ENCODE measurements around the gene TMC4.

Gene TMC4

GRCh38 chr19:54145541-54146158 lies 27.3 kb downstream of the TMC4 start:
- Histone ChIP-seq H3K36me3 (ENCODE audit: control insufficient read depth, insufficient read depth, low read length) (peaks cover 67% of the 10 kb centered on the region), H3K27me3 (replicated peaks; ENCODE audit: control insufficient read depth, insufficient read depth, low read length) (no peaks in the 10 kb centered on the region), H3K4me3 (replicated peaks; ENCODE audit: low read depth, low read length) (no peak overlapping the region)
- no peak for TF ChIP-seq CTCF (IDR thresholded peaks at IDR 0.05; ENCODE audit: insufficient read depth, low read length, poor library complexity, severe bottlenecking)
- no peak for DNase-seq (ENCODE audit: extremely low read depth, insufficient read length)

- no peak for DNase-seq (ENCODE audit: extremely low read depth, insufficient read length)
- H3K36me3 ChIP-seq (ENCODE audit: control insufficient read depth, insufficient read depth, low read length), result peaks cover 53% of the 10 kb centered on the region
Observed at GRCh38 chr19:54142166-54142780, 30.7 kb downstream of the TMC4 start.

GRCh38 chr19:54141356-54141755 lies 31.6 kb downstream of the TMC4 start:
- TF ChIP-seq CTCF (IDR thresholded peaks at IDR 0.05; ENCODE audit: insufficient read depth, low read length, poor library complexity, severe bottlenecking), result no peak
- DNase-seq (ENCODE audit: extremely low read depth, insufficient read length), result no peak
- Histone ChIP-seq H3K4me3 (replicated peaks; ENCODE audit: low read depth, low read length) (no peak overlapping the region), H3K27me3 (replicated peaks; ENCODE audit: control insufficient read depth, insufficient read depth, low read length) (no peaks in the 10 kb centered on the region), H3K36me3 (ENCODE audit: control insufficient read depth, insufficient read depth, low read length) (peaks cover 44% of the 10 kb centered on the region)

More at GRCh38 chr19:54142166-54142780, 30.7 kb downstream of the TMC4 start:
- Histone ChIP-seq H3K27me3 (replicated peaks; ENCODE audit: control insufficient read depth, insufficient read depth, low read length) (no peaks in the 10 kb centered on the region), H3K4me3 (replicated peaks; ENCODE audit: low read depth, low read length) (no peak overlapping the region)
- no peak for TF ChIP-seq CTCF (IDR thresholded peaks at IDR 0.05; ENCODE audit: insufficient read depth, low read length, poor library complexity, severe bottlenecking)

- peak overlapping the region; percentile 88 for H3K4me3 ChIP-seq (replicated peaks; ENCODE audit: low read depth, low read length)
- DNase-seq (ENCODE audit: extremely low read depth, insufficient read length), result no peak
- TF ChIP-seq CTCF (IDR thresholded peaks at IDR 0.05; ENCODE audit: insufficient read depth, low read length, poor library complexity, severe bottlenecking), result no peak
- peaks cover 21% of the 10 kb centered on the region for H3K36me3 ChIP-seq (ENCODE audit: control insufficient read depth, insufficient read depth, low read length)
- H3K27me3 ChIP-seq (replicated peaks; ENCODE audit: control insufficient read depth, insufficient read depth, low read length), result no peaks in the 10 kb centered on the region
Observed at GRCh38 chr19:54138489-54139256, 34.3 kb downstream of the TMC4 start.

GRCh38 chr19:54137699-54138488 lies 35.1 kb downstream of the TMC4 start, which contains the start of gene CNOT3:
CNOT3 (plus strand) TSS chr19:54137762; CDS start chr19:54142979, 5,217 bp downstream.
- TF ChIP-seq CTCF (IDR thresholded peaks at IDR 0.05; ENCODE audit: insufficient read depth, low read length, poor library complexity, severe bottlenecking), result no peak
- Histone ChIP-seq H3K4me3 (replicated peaks; ENCODE audit: low read depth, low read length) (peak within 1 kb of the TSS; percentile 88), H3K27me3 (replicated peaks; ENCODE audit: control insufficient read depth, insufficient read depth, low read length) (no peaks in the 10 kb centered on the region), H3K36me3 (ENCODE audit: control insufficient read depth, insufficient read depth, low read length) (peaks cover 14% of the 10 kb centered on the region)
- peak; percentile 48 for DNase-seq (ENCODE audit: extremely low read depth, insufficient read length)
